GM23248 (cell line): ENCODE results near the gene EGFLAM. TPM values are rescaled to one million over a fixed set of nuclear protein-coding genes. Genes with fewer than 3 reads are reported as not detected.
A peak's percentile ranks its signal among the peaks of the same experiment; 100 is the strongest.

Source experiments
- DNase-seq: peaks from one replicate; pipeline ENCODE4 v3.0.0-alpha.2; 2015
- H2AFZ ChIP-seq: fragments of 200-600 bp; sonication (generic); 2 replicates; pipeline ENCODE4 v1.6.1; 2016; ENCODE audit warnings: antibody characterized with exemption
- H3F3A ChIP-seq: fragments of 200-600 bp; sonication (generic); 2 replicates; pipeline ENCODE4 v1.6.1; 2016; ENCODE audit warnings: mild to moderate bottlenecking, antibody characterized with exemption, mixed run types; ENCODE audit not compliant: insufficient read depth
- H3K27ac ChIP-seq: fragments of 200-600 bp; sonication (generic); 2 replicates; pipeline ENCODE4 v1.5.1; 2016; ENCODE audit warnings: mild to moderate bottlenecking
- H3K27me3 ChIP-seq: fragments of 200-600 bp; sonication (generic); replicated peaks from 2 replicates; pipeline ENCODE4 v1.6.1; 2016; ENCODE audit warnings: mild to moderate bottlenecking; ENCODE audit not compliant: insufficient read depth
- H3K36me3 ChIP-seq: fragments of 200-600 bp; sonication (generic); 2 replicates; pipeline ENCODE4 v1.6.1; 2016; ENCODE audit warnings: low read depth, mild to moderate bottlenecking
- H3K4me1 ChIP-seq: fragments of 200-600 bp; sonication (generic); 2 replicates; pipeline ENCODE4 v1.6.1; 2016; ENCODE audit warnings: mild to moderate bottlenecking; ENCODE audit not compliant: insufficient read depth
- H3K4me2 ChIP-seq: fragments of 200-600 bp; sonication (generic); one replicate; pipeline ENCODE4 v1.6.1; 2016; ENCODE audit warnings: mild to moderate bottlenecking; ENCODE audit not compliant: unreplicated experiment
- H3K4me3 ChIP-seq: fragments of 200-600 bp; sonication (generic); 2 replicates; pipeline ENCODE4 v1.5.1; 2016; ENCODE audit warnings: mild to moderate bottlenecking
- H3K79me2 ChIP-seq: fragments of 200-600 bp; sonication (generic); 2 replicates; pipeline ENCODE4 v1.6.1; 2016; ENCODE audit warnings: mild to moderate bottlenecking; ENCODE audit not compliant: insufficient read depth
- H3K9ac ChIP-seq: fragments of 200-600 bp; sonication (generic); 2 replicates; pipeline ENCODE4 v1.6.1; 2016; ENCODE audit warnings: mild to moderate bottlenecking
- H3K9me2 ChIP-seq: fragments of 200-600 bp; sonication (generic); 2 replicates; pipeline ENCODE4 v1.6.1; 2016; ENCODE audit warnings: mixed run types, mild to moderate bottlenecking, moderate library complexity; ENCODE audit not compliant: insufficient read depth
- H3K9me3 ChIP-seq: fragments of 200-600 bp; sonication (generic); one replicate; pipeline ENCODE4 v1.6.1; 2017; ENCODE audit warnings: low read depth
- H4K20me1 ChIP-seq: fragments of 200-600 bp; sonication (generic); 2 replicates; pipeline ENCODE4 v1.6.0; 2016; ENCODE audit not compliant: insufficient read depth
- EZH2 ChIP-seq: fragments of 200-600 bp; sonication (generic); IDR thresholded peaks from 2 replicates; pipeline ENCODE4 v1.6.1; 2018; ENCODE audit warnings: antibody characterized with exemption, mild to moderate bottlenecking; ENCODE audit not compliant: insufficient read depth, poor library complexity, severe bottlenecking
- EZH2phosphoT487 ChIP-seq: fragments of 200-600 bp; sonication (generic); IDR thresholded peaks from 2 replicates; pipeline ENCODE4 v1.6.1; 2018; ENCODE audit warnings: antibody characterized with exemption, moderate library complexity, mild to moderate bottlenecking, low read depth; ENCODE audit not compliant: insufficient read depth
- WGBS, 2 experiments: methylation state at CpG; one replicate each; pipeline ENCODE4 v1.1.6; 2015 to 2017; ENCODE audit warnings: low lambda C conversion rate in 2 of 2, low coverage in 1 of 2; ENCODE audit errors: missing lambda C conversion rate in 2 of 2; 5-methylcytosine and 5-hydroxymethylcytosine counted together
- in situ Hi-C: fragments of 300-500 bp; cut with MboI; formaldehyde crosslinking; loops from 2 replicates; pipeline ENCODE4 v1.15.0; 2020
- polyA plus RNA-seq: library from polyadenylated mRNA; unstranded; fragments of >200 nt; fragmentation: Nextera tagmentation; extraction: Ambion mirVana; gene quantifications from 2 replicates; pipeline ENCODE4 v1.2.1, GENCODE V29; 2016
- total RNA-seq: library from RNA; depleted of rRNA; stranded (reverse); fragments of >200 nt; shearing (Covaris generic); gene quantifications from 2 replicates; pipeline ENCODE4 v1.2.3, GENCODE V29; 2014

Gene EGFLAM
- total and polyA plus RNA-seq, 2 experiments from 2014 or later, result not detected

DNA sequence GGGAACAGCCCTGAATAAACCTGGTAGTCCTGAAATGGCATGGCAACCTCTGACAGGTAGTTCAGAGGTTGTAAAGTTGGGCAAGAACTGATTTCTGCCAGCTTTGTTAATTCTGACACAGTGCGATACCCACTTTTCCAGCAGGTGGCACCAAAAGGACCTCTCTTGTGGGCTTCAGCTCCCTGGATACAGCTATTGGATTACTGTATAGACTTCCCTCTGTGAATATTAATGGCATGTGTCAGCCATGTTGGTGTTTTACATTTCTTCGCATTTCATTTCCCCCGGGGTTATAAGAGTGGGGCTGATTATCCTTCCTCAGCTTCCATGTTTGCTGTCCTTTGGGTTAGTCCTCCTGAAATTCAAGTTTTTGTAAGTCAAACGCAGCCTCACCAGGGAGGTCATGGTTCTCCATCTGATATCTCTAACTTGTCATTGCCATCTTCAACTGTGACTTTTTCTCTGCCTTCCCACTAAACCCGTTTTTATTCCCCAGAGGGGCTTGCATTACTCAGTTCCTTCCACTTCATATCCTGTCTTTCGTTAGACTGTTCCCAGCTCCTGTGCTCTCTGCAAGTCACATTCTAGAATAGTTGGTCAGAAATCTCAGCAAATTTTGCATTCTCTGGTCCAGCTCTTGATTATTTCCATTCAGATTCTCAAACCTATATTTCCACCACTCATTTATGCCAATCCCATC is 162.5 kb downstream of the EGFLAM start:
- Histone ChIP-seq H3K9ac (no peak overlapping the region), H4K20me1 (no peaks in the 10 kb centered on the region), H3K9me3 (no peaks in the 10 kb centered on the region), H3F3A (peaks cover 17% of the 10 kb centered on the region; the same call in 1 of the 2 replicates), H3K27me3 (no peaks in the 10 kb centered on the region), H3K79me2 (no peaks in the 10 kb centered on the region), H3K4me2 (peak overlapping the region; percentile 70), H3K4me1 (peaks cover 36% of the 10 kb centered on the region), H3K9me2 (no peaks in the 10 kb centered on the region), H3K27ac (peak overlapping the region; percentile 8; the same call in 1 of the 2 replicates), H3K36me3 (no peaks in the 10 kb centered on the region), H3K4me3 (peak overlapping the region; percentile 13; the same call in 1 of the 2 replicates), H2AFZ (0 out of 2 replicates have a peak overlapping the region, but pooled peaks have one; percentile 35)
- peak; percentile 85 for DNase-seq
- in situ Hi-C loops, result no loop called here
- 36% methylated on average over 6 of the region's 6 CpGs for WGBS, 2 experiments
- TF ChIP-seq EZH2 (no peak), EZH2phosphoT487 (no peak)

DNA sequence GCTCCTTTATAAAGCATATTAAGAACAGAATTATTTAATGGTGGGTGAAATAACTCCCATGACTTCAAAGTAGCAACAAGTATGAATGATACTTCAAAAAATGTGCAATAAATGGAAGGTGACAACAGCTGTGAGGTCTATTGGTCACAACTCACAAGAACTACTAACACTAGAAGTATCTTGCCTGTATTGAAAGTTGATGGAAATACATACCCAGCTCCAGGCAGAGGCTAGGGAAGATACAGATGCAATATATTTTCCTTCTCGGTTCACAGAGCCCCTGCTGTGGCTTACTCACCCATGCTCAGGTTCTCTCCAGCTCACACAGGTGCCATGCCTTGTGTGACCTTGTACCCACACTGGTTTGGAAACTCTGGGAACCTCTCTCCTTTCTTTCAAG is 164.3 kb downstream of the EGFLAM start:
- Histone ChIP-seq H3K4me1 (peaks cover 29% of the 10 kb centered on the region), H3K4me2 (no peak overlapping the region), H3K79me2 (no peaks in the 10 kb centered on the region), H3K9ac (no peak overlapping the region), H3K27me3 (no peaks in the 10 kb centered on the region), H3F3A (peaks cover 17% of the 10 kb centered on the region; the same call in 1 of the 2 replicates), H2AFZ (no peak overlapping the region), H3K9me3 (no peaks in the 10 kb centered on the region), H3K4me3 (no peak overlapping the region), H3K27ac (no peak overlapping the region), H3K36me3 (no peaks in the 10 kb centered on the region), H3K9me2 (no peaks in the 10 kb centered on the region), H4K20me1 (no peaks in the 10 kb centered on the region)
- WGBS, 2 experiments, result 11 to 35% methylated on average over 1 of the region's 1 CpG
- in situ Hi-C loops, result no loop called here
- TF ChIP-seq EZH2phosphoT487, result no peak
- TF ChIP-seq EZH2, result no peak
- no peak for DNase-seq

DNA sequence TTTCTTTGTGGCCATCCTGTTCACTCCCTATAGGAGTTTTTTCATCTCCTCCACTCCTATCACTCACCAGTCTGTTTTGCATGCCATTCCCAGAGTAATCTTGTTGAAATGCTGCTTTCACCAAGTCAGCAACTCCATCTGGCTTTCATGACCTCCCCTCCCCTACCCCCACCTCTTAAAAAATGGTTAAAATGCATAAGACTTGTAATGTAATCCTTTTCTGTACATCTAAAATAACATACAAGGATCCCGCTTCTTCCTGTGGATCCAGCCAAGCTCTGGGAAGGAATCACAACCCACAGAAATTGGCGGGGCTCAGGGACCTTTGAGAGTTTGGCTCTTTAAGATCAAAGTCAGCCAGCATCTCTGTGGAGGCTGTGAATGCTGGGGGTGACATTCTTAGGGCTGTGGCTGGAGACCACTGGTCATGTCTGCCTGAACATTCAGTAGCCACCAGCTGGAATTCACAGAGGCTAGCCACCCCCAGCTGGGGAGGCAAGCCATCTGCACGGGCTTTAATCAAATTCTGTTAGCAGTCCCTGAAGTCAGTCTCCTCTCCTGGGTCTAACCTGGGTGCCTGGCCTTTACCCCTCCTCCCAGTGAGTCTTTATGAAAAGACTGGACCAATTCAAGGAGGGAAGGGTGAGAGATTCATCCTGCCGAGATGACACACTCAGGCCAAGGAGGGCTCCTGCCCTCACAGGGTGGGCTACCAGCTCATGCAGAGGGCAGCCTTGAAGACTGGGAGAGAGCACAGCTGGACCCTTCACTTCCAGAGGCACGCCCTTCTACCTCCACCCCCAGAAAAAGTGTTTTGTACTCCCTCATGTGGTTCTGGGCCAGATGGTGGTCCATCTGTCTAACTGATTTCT is 165.2 kb downstream of the EGFLAM start:
- Histone ChIP-seq H4K20me1 (no peaks in the 10 kb centered on the region), H3K4me1 (peaks cover 29% of the 10 kb centered on the region), H3K79me2 (no peaks in the 10 kb centered on the region), H3K36me3 (no peaks in the 10 kb centered on the region), H3K4me2 (no peak overlapping the region), H3K4me3 (no peak overlapping the region), H2AFZ (no peak overlapping the region), H3K27me3 (no peaks in the 10 kb centered on the region), H3F3A (peaks cover 17% of the 10 kb centered on the region; the same call in 1 of the 2 replicates), H3K9me3 (no peaks in the 10 kb centered on the region), H3K27ac (no peak overlapping the region), H3K9ac (no peak overlapping the region), H3K9me2 (no peaks in the 10 kb centered on the region)
- DNase-seq, result no peak
- no peak for TF ChIP-seq EZH2
- TF ChIP-seq EZH2phosphoT487, result no peak
- WGBS, 2 experiments, result 93 to 96% methylated on average over 5 of the region's 5 CpGs
- in situ Hi-C loops, result no loop called here

DNA sequence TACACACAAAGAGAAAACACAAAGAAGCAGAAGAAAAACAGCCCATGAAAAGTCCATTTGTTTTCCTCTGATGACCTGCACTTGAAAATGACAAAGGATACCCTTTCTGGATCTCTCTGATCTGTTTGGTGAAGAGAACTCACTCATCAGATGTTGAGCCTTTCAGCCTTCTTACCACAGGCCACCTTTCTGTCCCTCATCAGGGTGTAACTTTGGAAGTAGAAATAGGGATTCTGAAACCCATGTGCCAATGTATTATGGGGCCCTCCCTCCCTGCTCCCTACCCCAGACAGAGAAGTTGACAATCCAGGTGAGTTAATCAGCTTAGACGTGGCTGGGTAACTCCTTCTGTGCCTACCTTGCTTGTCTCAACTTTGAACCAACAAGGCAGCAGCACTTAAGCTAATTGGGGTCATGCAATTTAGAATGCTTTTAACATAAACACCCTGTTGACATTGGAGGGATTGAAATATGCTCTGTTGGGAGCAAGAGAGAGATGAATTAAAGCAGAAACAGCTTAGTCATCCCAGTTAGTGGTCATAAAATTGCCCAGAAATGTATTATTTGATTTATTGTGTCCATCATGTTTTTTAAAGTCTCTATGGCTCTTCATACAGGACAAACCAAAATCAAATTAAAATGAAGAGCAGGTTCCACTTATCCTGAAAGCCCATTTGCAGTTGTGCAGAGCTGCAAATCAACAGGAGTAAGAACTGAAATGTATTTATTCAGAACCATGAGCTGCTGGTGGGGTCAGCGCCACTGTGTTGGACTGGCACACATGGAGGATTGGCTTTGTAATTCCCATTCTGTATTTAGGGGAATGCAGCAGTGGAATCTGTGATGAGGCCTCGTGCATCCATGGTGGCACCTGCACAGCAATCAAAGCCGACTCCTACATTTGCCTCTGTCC is 166.0 kb downstream of the EGFLAM start:
- H2AFZ ChIP-seq, result no peak overlapping the region
- no peaks in the 10 kb centered on the region for H3K36me3 ChIP-seq
- H3K27me3 ChIP-seq, result no peaks in the 10 kb centered on the region
- no peaks in the 10 kb centered on the region for H3K9me3 ChIP-seq
- no peak overlapping the region for H3K9ac ChIP-seq
- no peak overlapping the region for H3K4me2 ChIP-seq
- no peak for DNase-seq
- no peaks in the 10 kb centered on the region for H3K79me2 ChIP-seq
- no peak for TF ChIP-seq EZH2phosphoT487
- no peak for TF ChIP-seq EZH2
- H4K20me1 ChIP-seq, result no peaks in the 10 kb centered on the region
- WGBS, 2 experiments, result 77 to 81% methylated on average over 4 of the region's 4 CpGs
- in situ Hi-C loops, result no loop called here
- H3K4me1 ChIP-seq, result peaks cover 29% of the 10 kb centered on the region
- H3K4me3 ChIP-seq, result no peak overlapping the region
- no peaks in the 10 kb centered on the region for H3K9me2 ChIP-seq
- H3F3A ChIP-seq, result peaks cover 17% of the 10 kb centered on the region; the same call in 1 of the 2 replicates
- no peak overlapping the region for H3K27ac ChIP-seq
